Uterus (tissue), 4 donors: Measurements from ENCODE around the gene A1BG. TPM values are rescaled to one million over a fixed set of nuclear protein-coding genes. Genes with fewer than 3 reads are reported as not detected.
A peak's percentile ranks its signal among the peaks of the same experiment; 100 is the strongest.
"Not testable (repeated sequence)": the region's sequence is repeated elsewhere in the genome, so short reads cannot be mapped to it uniquely, and the experiment has no call there.

Source experiments
- DNase-seq, 2 donors: peaks; one replicate each; pipeline ENCODE4 v3.0.0-alpha.2; 2019 to 2020
- H3K27ac ChIP-seq, 2 donors: fragments of 200-600 bp; sonication (generic); 1 replicate in 1 of 2; 2 replicates in 1 of 2; pipeline ENCODE4 v1.5.1; 2016 to 2018
- H3K27me3 ChIP-seq, 2 donors: fragments of 200-600 bp; sonication (generic); one replicate each; pipeline ENCODE4 v1.5.1; 2018 to 2019; ENCODE audit warnings: control low read depth in 1 of 2
- H3K36me3 ChIP-seq, 2 donors: fragments of 200-600 bp; sonication (generic); one replicate each; pipeline ENCODE4 v1.5.1; 2019; ENCODE audit warnings: control low read depth in 1 of 2
- H3K4me1 ChIP-seq, 2 donors: fragments of 200-600 bp; sonication (generic); one replicate each; pipeline ENCODE4 v1.5.1; 2018 to 2019; ENCODE audit warnings: control low read depth in 1 of 2
- H3K4me3 ChIP-seq, 2 donors: fragments of 200-600 bp; sonication (generic); 1 replicate in 1 of 2; 2 replicates in 1 of 2; pipeline ENCODE4 v1.5.1; 2018 to 2019; ENCODE audit warnings: mild to moderate bottlenecking in 1 of 2
- H3K9me3 ChIP-seq, 2 donors: fragments of 200-600 bp; sonication (generic); one replicate each; pipeline ENCODE4 v1.5.1; 2019; ENCODE audit warnings: control low read depth in 1 of 2
- POLR2A ChIP-seq, 2 donors: fragments of 450-650 bp; IDR thresholded peaks; one replicate each; pipeline ENCODE4 v1.6.1; 2016; ENCODE audit warnings: antibody characterized with exemption in 2 of 2, mild to moderate bottlenecking in 1 of 2, moderate library complexity in 1 of 2
- intact Hi-C: fragments of 100-400 bp; cut with DNase I; formaldehyde crosslinking; loops from one replicate; pipeline ENCODE4 v1.15.1; 2023; ENCODE audit warnings: low total_unique reads
- total RNA-seq, 4 donors: library from RNA; depleted of rRNA in 3 of 4; stranded (reverse); fragments of >200 nt in 3 of 4; gene quantifications; one replicate each; pipeline versions ENCODE4 v1.1.0 to v1.2.4, GENCODE V29; 2014 to 2023
- TF ChIP-seq, protein P1 (sequence below), 4 experiments: fragments of 200-600 bp in 2 of 4; fragments of 450-650 bp in 2 of 4; sonication (generic) in 2 of 4; IDR thresholded peaks; one replicate each; pipeline ENCODE4 v1.5.1; 2016 to 2019; ENCODE audit warnings: antibody characterized with exemption in 4 of 4, mild to moderate bottlenecking in 2 of 4, moderate library complexity in 1 of 4
- donor health status: DM: yes; HTN: yes; CAD: no.

A1BG gene
- total RNA-seq, 4 donors from 2014 or later = 2.8 to 108 (median 12.9) TPM

DNA sequence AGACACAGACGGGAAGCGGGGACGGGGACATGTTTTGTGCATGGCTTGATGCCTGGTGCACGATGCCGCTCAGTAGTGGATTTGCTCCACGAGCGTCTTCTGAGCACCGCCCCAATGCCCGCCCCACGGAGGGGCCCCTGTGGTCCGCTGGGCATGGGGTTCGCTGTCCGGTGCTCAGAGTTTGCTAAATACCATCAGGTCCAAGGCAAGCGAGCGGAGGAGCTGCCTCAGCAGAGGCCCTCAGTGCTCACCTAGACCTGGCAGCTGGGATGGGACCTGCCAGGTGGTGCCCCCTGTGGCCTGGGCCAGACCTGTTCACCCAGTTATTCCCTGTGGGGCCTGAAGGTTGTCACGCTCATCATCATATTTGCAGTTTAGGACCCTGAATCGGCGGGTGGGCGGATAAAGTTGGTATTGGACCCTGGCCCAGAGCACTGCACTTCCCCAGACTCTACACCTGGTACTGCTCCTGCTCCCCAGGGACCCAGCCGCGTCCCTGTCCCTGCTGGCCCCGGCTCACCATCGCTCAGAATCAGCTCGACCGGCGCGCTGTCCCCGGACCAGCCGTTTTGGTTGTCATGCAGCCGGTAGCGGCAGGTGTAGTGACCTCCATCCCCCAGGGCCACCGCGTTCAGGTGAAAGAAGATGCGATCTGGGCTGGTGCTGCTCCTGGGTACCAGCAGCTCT, 2.3 kb downstream of the A1BG start:
- H3K9me3 ChIP-seq = no peaks in the 10 kb centered on the region
- H3K27me3 ChIP-seq = no peaks in the 10 kb centered on the region
- no peak for DNase-seq
- H3K4me3 ChIP-seq = no peak overlapping the region
- no peak overlapping the region for H3K27ac ChIP-seq
- H3K36me3 ChIP-seq = no peaks in the 10 kb centered on the region
- H3K4me1 ChIP-seq = peaks cover 0 to 2% of the 10 kb centered on the region in 2 donors
- intact Hi-C loops = no loop called here
- no peak for TF ChIP-seq POLR2A (IDR thresholded peaks at IDR 0.05)
- TF ChIP-seq, protein P1, sequence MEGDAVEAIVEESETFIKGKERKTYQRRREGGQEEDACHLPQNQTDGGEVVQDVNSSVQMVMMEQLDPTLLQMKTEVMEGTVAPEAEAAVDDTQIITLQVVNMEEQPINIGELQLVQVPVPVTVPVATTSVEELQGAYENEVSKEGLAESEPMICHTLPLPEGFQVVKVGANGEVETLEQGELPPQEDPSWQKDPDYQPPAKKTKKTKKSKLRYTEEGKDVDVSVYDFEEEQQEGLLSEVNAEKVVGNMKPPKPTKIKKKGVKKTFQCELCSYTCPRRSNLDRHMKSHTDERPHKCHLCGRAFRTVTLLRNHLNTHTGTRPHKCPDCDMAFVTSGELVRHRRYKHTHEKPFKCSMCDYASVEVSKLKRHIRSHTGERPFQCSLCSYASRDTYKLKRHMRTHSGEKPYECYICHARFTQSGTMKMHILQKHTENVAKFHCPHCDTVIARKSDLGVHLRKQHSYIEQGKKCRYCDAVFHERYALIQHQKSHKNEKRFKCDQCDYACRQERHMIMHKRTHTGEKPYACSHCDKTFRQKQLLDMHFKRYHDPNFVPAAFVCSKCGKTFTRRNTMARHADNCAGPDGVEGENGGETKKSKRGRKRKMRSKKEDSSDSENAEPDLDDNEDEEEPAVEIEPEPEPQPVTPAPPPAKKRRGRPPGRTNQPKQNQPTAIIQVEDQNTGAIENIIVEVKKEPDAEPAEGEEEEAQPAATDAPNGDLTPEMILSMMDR (IDR thresholded peaks at IDR 0.05) = no peak

DNA sequence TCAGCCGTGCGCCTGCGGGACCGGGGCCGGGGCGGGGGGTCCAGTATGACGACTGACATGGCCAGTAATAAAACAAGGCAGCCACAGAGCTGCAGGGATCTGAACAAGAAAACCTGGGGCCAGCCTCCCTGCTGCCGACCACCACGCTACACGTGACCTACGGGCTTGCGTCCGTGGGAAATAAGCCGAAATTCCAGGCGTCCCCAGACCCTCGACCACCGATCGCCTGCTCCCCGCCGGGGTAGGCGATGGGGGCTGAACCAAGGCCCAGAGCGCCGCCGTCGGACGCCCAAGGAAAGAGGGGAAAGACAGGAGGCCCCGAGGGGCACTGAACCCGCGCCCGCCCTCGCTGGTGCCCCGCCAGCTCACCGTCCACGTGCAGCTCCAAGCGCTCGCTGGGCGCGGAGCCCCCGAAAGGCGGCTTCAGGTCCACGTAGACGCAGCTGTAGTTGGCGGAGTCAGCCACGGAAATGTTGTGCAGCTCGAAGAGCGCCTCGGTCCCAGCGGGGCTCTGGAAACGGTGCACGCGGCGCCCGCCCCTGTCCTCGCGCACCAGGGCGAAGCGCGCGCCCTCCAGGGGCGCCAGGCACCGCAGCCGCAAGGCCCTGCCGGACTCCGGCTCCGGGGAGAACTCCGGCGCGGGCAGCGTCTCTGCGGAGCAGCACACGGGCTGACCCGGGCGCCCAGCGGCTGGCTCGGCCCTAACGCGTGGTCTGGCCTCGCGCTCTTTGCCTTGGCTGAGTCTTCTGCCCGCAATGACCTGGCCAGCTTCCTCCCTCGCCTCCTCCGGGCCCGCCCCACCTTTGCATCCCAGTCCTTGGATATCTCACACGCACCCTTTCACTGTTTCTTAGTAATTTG, 3.1 kb downstream of the A1BG start:
- Histone ChIP-seq H3K9me3 (no peaks in the 10 kb centered on the region), H3K4me3 (no peak overlapping the region), H3K27ac (no peak overlapping the region), H3K4me1 (no peaks in the 10 kb centered on the region), H3K27me3 (no peaks in the 10 kb centered on the region), H3K36me3 (no peaks in the 10 kb centered on the region)
- intact Hi-C loops = no loop called here
- TF ChIP-seq, protein P1 (IDR thresholded peaks at IDR 0.05) = no peak
- no peak for TF ChIP-seq POLR2A (IDR thresholded peaks at IDR 0.05)
- DNase-seq = no peak

DNA sequence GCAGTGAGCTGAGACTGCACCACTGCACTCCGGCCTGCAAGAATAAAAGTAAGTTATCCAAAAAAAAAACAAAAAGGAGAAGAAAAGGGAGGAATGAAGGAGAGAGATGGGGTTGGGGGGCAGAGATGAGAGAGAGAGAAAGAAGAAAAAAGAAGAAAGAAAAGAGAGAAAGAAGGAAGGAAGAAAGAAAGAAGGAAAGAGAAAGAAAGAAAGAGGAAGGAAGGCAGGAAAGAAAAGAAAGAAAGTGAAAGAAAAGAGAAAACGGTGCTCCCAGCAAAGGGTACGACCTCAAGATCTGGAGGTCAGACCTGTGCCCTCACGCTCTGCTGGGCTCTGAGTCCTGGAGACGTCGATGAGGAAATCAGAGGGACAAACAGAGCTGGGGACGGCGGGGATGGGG, 3.7 kb downstream of the A1BG start:
- no peaks in the 10 kb centered on the region for H3K27me3 ChIP-seq
- intact Hi-C loops = no loop called here
- H3K4me3 ChIP-seq = no peak overlapping the region

DNA sequence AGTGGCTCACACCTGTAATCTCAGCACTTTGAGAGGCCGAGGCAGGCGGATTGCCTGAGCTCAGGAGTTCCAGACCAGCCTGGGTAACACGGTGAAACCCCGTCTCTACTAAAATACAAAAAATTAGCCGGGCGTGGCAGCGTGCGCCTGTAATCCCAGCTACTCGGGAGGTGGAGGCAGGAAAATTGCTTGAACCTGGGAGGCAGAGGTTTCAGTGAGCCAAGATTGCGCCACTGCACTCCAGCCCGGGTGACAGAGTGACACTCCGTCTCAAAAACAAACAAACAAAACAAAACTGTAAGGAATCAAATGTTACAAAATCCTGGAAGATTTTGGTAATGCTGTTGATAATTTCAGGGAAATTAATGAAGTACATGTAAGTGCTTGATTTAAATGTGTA, 5.2 kb downstream of the A1BG start:
- H3K9me3 ChIP-seq, H3K36me3 ChIP-seq, H3K4me1 ChIP-seq, intact Hi-C loops, DNase-seq, H3K27me3 ChIP-seq: not testable (repeated sequence)
- peak overlapping the region; percentile 57 to 68 for H3K4me3 ChIP-seq
- peak overlapping the region; percentile 48 to 92 for H3K27ac ChIP-seq

More for the DNA sequence above, 3.7 kb downstream of the A1BG start:
- Histone ChIP-seq H3K27ac (no peak overlapping the region), H3K9me3 (no peaks in the 10 kb centered on the region), H3K4me1 (no peaks in the 10 kb centered on the region), H3K36me3 (no peaks in the 10 kb centered on the region)
- TF ChIP-seq POLR2A (IDR thresholded peaks at IDR 0.05) = no peak
- TF ChIP-seq, protein P1 (IDR thresholded peaks at IDR 0.05) = no peak
- DNase-seq = no peak

DNA sequence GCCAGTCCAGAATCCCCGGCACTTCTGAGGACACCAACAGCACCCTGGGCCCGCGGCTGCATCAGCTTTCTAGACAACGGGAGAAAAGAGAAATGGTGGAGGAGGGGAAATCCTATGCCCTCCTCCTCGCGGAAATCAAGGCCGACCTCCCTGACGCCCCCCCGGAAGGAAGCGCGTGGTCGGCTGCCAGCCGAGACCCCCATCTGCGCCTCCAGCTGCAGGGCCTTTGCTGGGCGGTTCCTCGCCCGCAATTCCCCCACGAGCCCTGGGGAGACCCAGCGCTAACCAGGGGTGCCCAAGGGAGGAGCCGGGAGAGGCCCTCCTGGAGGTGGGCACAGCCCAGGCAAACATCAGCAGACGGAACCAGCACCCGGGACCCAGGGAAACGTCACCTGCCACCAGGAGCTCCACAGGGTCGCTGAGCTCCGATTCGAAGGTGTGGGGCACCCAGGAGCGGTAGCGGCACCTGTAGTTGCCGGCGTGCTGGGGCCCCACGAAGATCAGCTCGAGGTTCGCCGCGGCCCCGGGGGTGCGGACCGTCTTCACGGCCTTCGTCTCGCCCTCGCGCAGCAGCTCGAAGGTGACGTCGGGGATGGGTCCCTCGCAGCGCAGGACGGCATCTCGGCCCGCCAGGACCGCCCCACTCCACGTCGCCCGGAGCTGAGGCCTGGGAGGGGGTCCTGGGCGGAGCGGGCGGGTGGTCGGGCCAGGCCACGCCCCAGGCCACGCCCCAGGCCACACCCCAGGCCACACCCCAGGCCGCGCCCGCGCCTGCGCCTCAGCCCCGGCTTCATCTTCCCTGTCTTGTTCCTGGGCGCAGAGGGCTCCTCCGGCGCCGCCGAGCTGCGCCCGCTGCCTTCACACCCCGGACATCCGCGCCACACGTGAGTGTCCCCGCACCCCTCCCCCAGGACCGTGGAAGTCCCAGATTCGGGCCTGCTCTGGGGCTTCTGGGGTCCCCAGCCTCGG, 6.0 kb downstream of the A1BG start:
- peak; percentile 58 to 68 for DNase-seq
- intact Hi-C loops = no loop called here
- TF ChIP-seq, protein P1 (IDR thresholded peaks at IDR 0.05) = peak in 1 of 4 experiments; percentile 15
- TF ChIP-seq POLR2A (IDR thresholded peaks at IDR 0.05) = peak; percentile 16 to 58
- Histone ChIP-seq H3K36me3 (no peaks in the 10 kb centered on the region), H3K9me3 (no peaks in the 10 kb centered on the region), H3K4me3 (peak overlapping the region; percentile 57 to 68), H3K4me1 (no peaks in the 10 kb centered on the region), H3K27ac (peak overlapping the region; percentile 48 to 92), H3K27me3 (no peaks in the 10 kb centered on the region)
